ENCODE data around the gene TRPC1. TPM values are rescaled to one million over a fixed set of nuclear protein-coding genes. Genes with fewer than 3 reads are reported as not detected.

TRPC1 gene
- total RNA-seq, 120 experiments from 2014 or later: 23.1 to 52.5 (median 33.1) TPM

Other genes starting within 250 kb of the TRPC1 start
- 10 to 100 TPM; 15.6 to 43.1 (median 29.8) TPM for gene ATR, start 145.3 kb upstream of the TRPC1 start, total RNA-seq
- 10 to 100 TPM in 3 of 120 experiments, 1 to 10 TPM in 117; 1.4 to 13.3 (median 4.8) TPM for gene PLS1, start 127.6 kb upstream of the TRPC1 start, total RNA-seq
- 1 to 10 TPM in 107 of 120 experiments, under 1 TPM in 10, not detected in 3; 0.56 to 8.1 (median 2.2) TPM for gene PCOLCE2, start 165.0 kb downstream of the TRPC1 start, total RNA-seq
- gene PAQR9, start 239.6 kb downstream of the TRPC1 start, total RNA-seq: 10 to 100 TPM in 49 of 120 experiments, 1 to 10 TPM in 71; 2.1 to 17.1 (median 9.4) TPM